Measurements from ENCODE around the gene MCUB. TPM values are rescaled to one million over a fixed set of nuclear protein-coding genes. Genes with fewer than 3 reads are reported as not detected.

MCUB gene
- total and polyA plus RNA-seq, 7 donors: 0.73 to 2.8 (median 1.5) TPM

DNA sequence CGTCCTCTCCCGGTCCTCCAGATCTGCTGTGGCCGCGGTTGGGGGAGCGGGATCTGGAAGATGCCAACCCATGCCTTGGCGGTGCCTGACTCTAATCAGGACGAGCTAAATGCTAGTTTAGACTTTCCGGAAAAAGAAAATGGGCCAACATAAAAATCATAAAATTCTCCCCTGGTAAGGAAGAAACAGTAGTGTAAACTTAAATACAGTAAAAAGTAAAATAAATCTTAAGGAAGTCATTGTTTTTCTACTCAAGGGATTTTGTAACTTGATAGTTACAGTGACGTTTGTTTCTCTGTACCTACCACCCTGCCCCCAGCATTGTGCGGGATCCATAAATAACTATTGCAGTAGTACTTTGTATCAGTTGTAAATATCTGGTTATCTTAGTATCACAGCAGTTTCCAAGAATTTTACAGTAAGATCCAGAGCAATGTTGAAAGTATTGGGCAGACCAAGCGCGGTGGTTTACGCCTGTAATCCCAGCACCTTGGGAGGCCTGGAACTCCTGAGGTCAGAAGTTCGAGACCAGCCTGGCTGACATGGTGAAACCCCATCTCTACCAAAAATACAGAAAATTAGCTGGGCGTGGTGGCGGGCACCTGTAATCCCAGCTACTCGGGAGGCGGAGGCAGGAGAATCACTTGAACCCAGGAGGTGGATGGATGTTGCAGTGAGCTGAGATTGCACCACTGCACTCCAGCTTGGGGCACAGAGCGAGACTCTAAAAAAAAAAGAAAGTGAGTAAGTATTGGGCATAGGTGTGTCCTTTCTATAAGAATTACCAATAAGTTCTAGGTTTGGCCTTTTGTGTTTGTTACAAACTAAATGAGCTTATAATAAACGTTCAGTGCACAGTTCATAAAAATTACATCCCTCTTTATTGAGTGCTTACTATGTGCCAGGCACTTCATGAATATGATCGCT, 170.8 kb downstream of the MCUB start:
- 46 to 50% (median 48%) methylated on average over 21 of the region's 21 CpGs for WGBS, 3 donors

GRCh38 chr4:109733728-109734127, 173.7 kb downstream of the MCUB start:
- intact Hi-C loops (cut with DNase I): no loop called here
- H3K9me3 ChIP-seq: no peaks in the 10 kb centered on the region
- no peaks in the 10 kb centered on the region for H3K27me3 ChIP-seq (ENCODE audit: insufficient read depth in 3 of 3, low read length in 2 of 3)
- TF ChIP-seq, protein P1, sequence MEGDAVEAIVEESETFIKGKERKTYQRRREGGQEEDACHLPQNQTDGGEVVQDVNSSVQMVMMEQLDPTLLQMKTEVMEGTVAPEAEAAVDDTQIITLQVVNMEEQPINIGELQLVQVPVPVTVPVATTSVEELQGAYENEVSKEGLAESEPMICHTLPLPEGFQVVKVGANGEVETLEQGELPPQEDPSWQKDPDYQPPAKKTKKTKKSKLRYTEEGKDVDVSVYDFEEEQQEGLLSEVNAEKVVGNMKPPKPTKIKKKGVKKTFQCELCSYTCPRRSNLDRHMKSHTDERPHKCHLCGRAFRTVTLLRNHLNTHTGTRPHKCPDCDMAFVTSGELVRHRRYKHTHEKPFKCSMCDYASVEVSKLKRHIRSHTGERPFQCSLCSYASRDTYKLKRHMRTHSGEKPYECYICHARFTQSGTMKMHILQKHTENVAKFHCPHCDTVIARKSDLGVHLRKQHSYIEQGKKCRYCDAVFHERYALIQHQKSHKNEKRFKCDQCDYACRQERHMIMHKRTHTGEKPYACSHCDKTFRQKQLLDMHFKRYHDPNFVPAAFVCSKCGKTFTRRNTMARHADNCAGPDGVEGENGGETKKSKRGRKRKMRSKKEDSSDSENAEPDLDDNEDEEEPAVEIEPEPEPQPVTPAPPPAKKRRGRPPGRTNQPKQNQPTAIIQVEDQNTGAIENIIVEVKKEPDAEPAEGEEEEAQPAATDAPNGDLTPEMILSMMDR (IDR thresholded peaks at IDR 0.05): no peak
- no peak for DNase-seq
- H3K4me1 ChIP-seq: peaks cover 2% of the 10 kb centered on the region
- no peaks in the 10 kb centered on the region for H3K36me3 ChIP-seq (ENCODE audit: insufficient read depth in 1 of 2, low read depth in 1 of 2)
- 90 to 92% (median 90%) methylated on average over 5 of the region's 5 CpGs for WGBS, 3 donors
- H3K4me3 ChIP-seq: no peak overlapping the region
- H3K27ac ChIP-seq: no peak overlapping the region
- ATAC-seq: no peak

More for the DNA sequence above, 170.8 kb downstream of the MCUB start:
- no peaks in the 10 kb centered on the region for H3K36me3 ChIP-seq (ENCODE audit: insufficient read depth in 1 of 2, low read depth in 1 of 2)
- DNase-seq: no peak
- intact Hi-C loops (cut with DNase I): no loop called here
- TF ChIP-seq, protein P1 (IDR thresholded peaks at IDR 0.05): no peak
- H3K4me1 ChIP-seq: peaks cover 10% of the 10 kb centered on the region
- no peaks in the 10 kb centered on the region for H3K27me3 ChIP-seq (ENCODE audit: insufficient read depth in 3 of 3, low read length in 2 of 3)
- peak overlapping the region; percentile 94 for H3K27ac ChIP-seq
- peak overlapping the region; percentile 91 for H3K4me3 ChIP-seq
- H3K9me3 ChIP-seq: no peaks in the 10 kb centered on the region
- peak; percentile 23 to 59 (median 42) for ATAC-seq

DNA sequence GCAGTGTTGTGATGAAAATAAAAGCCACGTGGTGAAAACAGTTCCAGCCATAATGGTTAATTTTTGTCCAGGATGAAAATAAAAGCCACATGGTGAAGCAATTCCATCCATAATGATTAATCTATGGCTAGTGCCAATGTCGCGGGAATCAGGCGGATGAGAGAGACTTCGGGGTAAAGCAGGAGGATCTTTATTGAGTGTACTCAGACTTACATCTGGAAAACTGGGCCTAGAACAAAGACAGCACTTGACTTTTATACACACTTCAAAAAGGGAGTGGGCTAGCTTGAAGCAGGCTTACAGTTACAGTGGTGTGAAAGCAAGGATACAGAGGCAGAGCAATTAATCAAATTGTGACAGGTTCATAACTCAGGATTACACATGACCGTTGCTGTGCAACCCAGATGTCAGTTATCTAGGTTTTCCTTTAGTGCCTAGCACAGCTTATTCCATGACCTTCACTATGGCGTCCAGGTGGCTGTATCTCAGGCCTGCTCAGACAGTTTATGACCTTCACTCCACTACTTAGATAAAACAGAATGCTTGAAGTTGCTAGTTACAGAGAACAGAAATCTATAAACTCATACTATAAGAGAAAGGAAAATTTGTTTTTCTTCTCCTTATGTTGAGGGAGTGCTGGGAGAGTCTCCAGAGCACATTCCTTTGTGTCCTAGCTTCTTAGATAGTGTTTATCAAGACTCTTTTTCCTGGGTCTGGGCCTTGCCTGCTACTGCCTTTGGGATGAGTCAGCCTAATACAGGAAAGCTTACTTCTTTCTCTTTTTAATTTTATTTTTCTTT, 175.7 kb downstream of the MCUB start:
- DNase-seq (no peak), ATAC-seq (no peak)
- H3K27ac ChIP-seq: no peak overlapping the region
- no peaks in the 10 kb centered on the region for H3K27me3 ChIP-seq (ENCODE audit: insufficient read depth in 3 of 3, low read length in 2 of 3)
- intact Hi-C loops (cut with DNase I): no loop called here
- 63 to 69% (median 68%) methylated on average over 7 of the region's 7 CpGs for WGBS, 3 donors
- H3K4me1 ChIP-seq: no peaks in the 10 kb centered on the region
- no peaks in the 10 kb centered on the region for H3K9me3 ChIP-seq
- no peak overlapping the region for H3K4me3 ChIP-seq
- TF ChIP-seq, protein P1 (IDR thresholded peaks at IDR 0.05): no peak
- H3K36me3 ChIP-seq (ENCODE audit: insufficient read depth in 1 of 2, low read depth in 1 of 2): no peaks in the 10 kb centered on the region

Other genes starting within 250 kb of the MCUB start
- gene SEC24B, start 126.4 kb upstream of the MCUB start, total RNA-seq: 10 to 100 TPM; 30.3 to 34.8 (median 32.7) TPM
- gene SEC24B, start 126.4 kb upstream of the MCUB start, polyA plus RNA-seq: 10 to 100 TPM; 14.6 to 24.9 (median 16.2) TPM
- 1 to 10 TPM; 2.7 to 4.6 (median 4.0) TPM for gene CASP6, start 143.2 kb downstream of the MCUB start, total RNA-seq
- 1 to 10 TPM; 4.2 to 8.9 (median 5.2) TPM for gene CASP6, start 143.2 kb downstream of the MCUB start, polyA plus RNA-seq
- 10 to 100 TPM; 31.9 to 52.5 (median 40.6) TPM for gene PLA2G12A, start 169.8 kb downstream of the MCUB start, total RNA-seq
- gene PLA2G12A, start 169.8 kb downstream of the MCUB start, polyA plus RNA-seq: 10 to 100 TPM; 19.1 to 30.9 (median 19.1) TPM
- 1 to 10 TPM; 3.5 to 6.1 (median 4.3) TPM for gene CFI, start 241.8 kb downstream of the MCUB start, total RNA-seq
- 1 to 10 TPM; 2.9 to 5.7 (median 4.7) TPM for gene CFI, start 241.8 kb downstream of the MCUB start, polyA plus RNA-seq